Mucosa of stomach (tissue), 1 donor: ENCODE measurements around the gene SGK1.

ENCODE experiments used
- H3K27me3 ChIP-seq: one replicate; pipeline ENCODE4 v1.7.0; 2013; ENCODE audit warnings: mild to moderate bottlenecking, low read length; ENCODE audit not compliant: control insufficient read depth, insufficient read depth
- H3K36me3 ChIP-seq: one replicate; pipeline ENCODE4 v1.7.0; 2013; ENCODE audit warnings: low read length; ENCODE audit not compliant: control insufficient read depth, insufficient read depth
- H3K4me1 ChIP-seq: one replicate; pipeline ENCODE4 v1.7.0; 2013; ENCODE audit warnings: mild to moderate bottlenecking, low read length; ENCODE audit not compliant: control insufficient read depth, insufficient read depth
- H3K4me3 ChIP-seq: one replicate; pipeline ENCODE4 v1.7.0; 2013; ENCODE audit warnings: low read length
- H3K9ac ChIP-seq: one replicate; pipeline ENCODE4 v1.7.0; 2013; ENCODE audit warnings: mild to moderate bottlenecking, low read length, moderate library complexity
- H3K9me3 ChIP-seq: one replicate; pipeline ENCODE4 v1.7.0; 2013; ENCODE audit warnings: mild to moderate bottlenecking, low read length, moderate library complexity; ENCODE audit not compliant: control insufficient read depth
- donor health status: Pancreatic carcinoma.

Gene SGK1

GRCh38 chr6:134175532-134176263 is 142.2 kb downstream of the SGK1 start:
- Histone ChIP-seq H3K4me1 (peaks cover 9% of the 10 kb centered on the region), H3K9me3 (no peaks in the 10 kb centered on the region), H3K27me3 (no peaks in the 10 kb centered on the region), H3K4me3 (peak overlapping the region; percentile 44), H3K36me3 (peaks cover 14% of the 10 kb centered on the region), H3K9ac (peak overlapping the region; percentile 82)

GRCh38 chr6:134174672-134175531 is 143.0 kb downstream of the SGK1 start:
- Histone ChIP-seq H3K4me1 (peaks cover 9% of the 10 kb centered on the region), H3K4me3 (peak overlapping the region; percentile 44), H3K36me3 (peaks cover 14% of the 10 kb centered on the region), H3K27me3 (no peaks in the 10 kb centered on the region), H3K9ac (peak overlapping the region; percentile 82), H3K9me3 (no peaks in the 10 kb centered on the region)

- H3K4me1 ChIP-seq, result peaks cover 9% of the 10 kb centered on the region
- H3K9ac ChIP-seq, result peak overlapping the region; percentile 82
- peaks cover 14% of the 10 kb centered on the region for H3K36me3 ChIP-seq
- H3K27me3 ChIP-seq, result no peaks in the 10 kb centered on the region
- no peaks in the 10 kb centered on the region for H3K9me3 ChIP-seq
- peak overlapping the region; percentile 44 for H3K4me3 ChIP-seq
These were observed 143.8 kb downstream of the SGK1 start for GRCh38 chr6:134173936-134174671.

GRCh38 chr6:134173366-134173725 is 144.6 kb downstream of the SGK1 start:
- H3K36me3 ChIP-seq, result peaks cover 14% of the 10 kb centered on the region
- H3K9ac ChIP-seq, result peak overlapping the region; percentile 82
- H3K4me1 ChIP-seq, result peaks cover 9% of the 10 kb centered on the region
- no peaks in the 10 kb centered on the region for H3K27me3 ChIP-seq
- peak overlapping the region; percentile 28 for H3K4me3 ChIP-seq
- H3K9me3 ChIP-seq, result no peaks in the 10 kb centered on the region

- Histone ChIP-seq H3K4me1 (peaks cover 9% of the 10 kb centered on the region), H3K4me3 (peak overlapping the region; percentile 28), H3K9ac (peak overlapping the region; percentile 82), H3K36me3 (peaks cover 14% of the 10 kb centered on the region), H3K9me3 (no peaks in the 10 kb centered on the region), H3K27me3 (no peaks in the 10 kb centered on the region)
These were observed 145.1 kb downstream of the SGK1 start for GRCh38 chr6:134172706-134173365.

- H3K9me3 ChIP-seq, result no peaks in the 10 kb centered on the region
These were observed 145.7 kb downstream of the SGK1 start for GRCh38 chr6:134172020-134172705.

GRCh38 chr6:134171517-134171916 is 146.4 kb downstream of the SGK1 start:
- peaks cover 14% of the 10 kb centered on the region for H3K36me3 ChIP-seq
- H3K4me1 ChIP-seq, result peaks cover 11% of the 10 kb centered on the region
- peak overlapping the region; percentile 2 for H3K4me3 ChIP-seq
- H3K9me3 ChIP-seq, result no peaks in the 10 kb centered on the region
- no peaks in the 10 kb centered on the region for H3K27me3 ChIP-seq
- H3K9ac ChIP-seq, result peak overlapping the region; percentile 82

More at GRCh38 chr6:134172020-134172705, 145.7 kb downstream of the SGK1 start:
- Histone ChIP-seq H3K36me3 (peaks cover 14% of the 10 kb centered on the region), H3K4me3 (peak overlapping the region; percentile 28), H3K4me1 (peaks cover 9% of the 10 kb centered on the region), H3K27me3 (no peaks in the 10 kb centered on the region), H3K9ac (peak overlapping the region; percentile 82)

GRCh38 chr6:134170844-134171243 is 147.1 kb downstream of the SGK1 start:
- Histone ChIP-seq H3K27me3 (no peaks in the 10 kb centered on the region), H3K9ac (peak overlapping the region; percentile 82), H3K36me3 (peaks cover 14% of the 10 kb centered on the region), H3K4me1 (peaks cover 11% of the 10 kb centered on the region), H3K9me3 (no peaks in the 10 kb centered on the region), H3K4me3 (peak overlapping the region; percentile 2)

GRCh38 chr6:134169871-134170486 is 147.9 kb downstream of the SGK1 start:
- peak overlapping the region; percentile 82 for H3K9ac ChIP-seq
- H3K4me1 ChIP-seq, result peaks cover 14% of the 10 kb centered on the region
- H3K36me3 ChIP-seq, result peaks cover 14% of the 10 kb centered on the region
- no peak overlapping the region for H3K4me3 ChIP-seq
- H3K27me3 ChIP-seq, result no peaks in the 10 kb centered on the region
- H3K9me3 ChIP-seq, result no peaks in the 10 kb centered on the region

GRCh38 chr6:134168590-134169208 is 149.2 kb downstream of the SGK1 start:
- H3K9ac ChIP-seq, result no peak overlapping the region
- H3K36me3 ChIP-seq, result peaks cover 14% of the 10 kb centered on the region
- no peak overlapping the region for H3K4me3 ChIP-seq

More at GRCh38 chr6:134168590-134169208, 149.2 kb downstream of the SGK1 start:
- no peaks in the 10 kb centered on the region for H3K9me3 ChIP-seq
- H3K4me1 ChIP-seq, result peaks cover 14% of the 10 kb centered on the region
- no peaks in the 10 kb centered on the region for H3K27me3 ChIP-seq
